Erythroblast (primary cell): Measurements from ENCODE around the gene CYB5R3.

Experiments used
- GATA1 ChIP-seq: IDR thresholded peaks from 2 replicates; pipeline ENCODE4 v1.6.1; 2011; ENCODE audit warnings: low read depth, mild to moderate bottlenecking, control low read depth, low read length, moderate library complexity
- POLR2A ChIP-seq: IDR thresholded peaks from 2 replicates; pipeline ENCODE4 v1.6.1; 2011; ENCODE audit warnings: mild to moderate bottlenecking, low read length

DNA sequence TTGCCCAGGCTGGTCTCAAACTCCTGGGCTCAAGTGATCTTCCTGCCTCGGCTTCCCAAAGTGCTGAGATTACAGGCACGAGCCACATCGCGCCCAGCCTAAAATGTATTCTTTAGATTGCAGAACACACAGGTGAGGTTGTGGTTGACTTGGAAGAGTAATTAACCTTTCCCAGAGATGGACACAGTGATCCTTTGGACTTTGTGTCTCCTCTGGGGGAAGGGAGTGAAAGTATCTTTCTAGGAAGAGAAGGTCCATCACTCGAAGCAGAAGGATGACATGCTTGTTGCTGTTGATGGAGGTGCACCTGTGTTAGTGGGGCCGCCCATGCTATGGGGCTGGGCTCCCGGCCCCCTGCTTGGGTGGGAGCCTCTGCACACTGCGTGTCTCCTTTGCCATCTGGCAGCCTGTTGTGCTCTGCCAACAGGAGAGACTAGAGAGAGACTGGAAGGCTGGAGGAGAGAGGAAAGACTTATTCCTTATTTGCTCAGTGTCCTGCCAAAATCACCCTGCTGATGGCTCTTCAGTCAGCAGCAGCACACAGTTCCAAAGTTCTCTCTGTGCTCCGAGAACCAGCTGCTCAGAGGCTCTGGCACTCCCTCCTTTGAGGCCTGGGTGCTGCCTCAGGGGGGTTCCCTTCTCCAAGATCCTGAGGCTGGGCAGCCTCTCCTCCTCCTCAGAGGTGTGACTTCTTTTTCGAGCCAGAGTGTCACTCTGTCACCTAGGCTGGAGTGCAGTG lies 33.1 kb upstream of the CYB5R3 start:
- no peak for TF ChIP-seq POLR2A
- no peak for TF ChIP-seq GATA1
